Mesodermal cell (in vitro differentiated cells): ENCODE measurements around the gene FOXJ2.

Experiments
- H3K27ac ChIP-seq: 2 replicates; pipeline ENCODE4 v1.7.0; 2013; ENCODE audit warnings: mild to moderate bottlenecking, low read depth, low read length, moderate library complexity; ENCODE audit not compliant: severe bottlenecking
- H3K36me3 ChIP-seq: 2 replicates; pipeline ENCODE4 v1.7.1; 2013; ENCODE audit warnings: mild to moderate bottlenecking, low read length, moderate library complexity; ENCODE audit not compliant: control insufficient read depth, insufficient read depth
- H3K4me1 ChIP-seq: one replicate; pipeline ENCODE4 v1.7.1; 2013; ENCODE audit warnings: mild to moderate bottlenecking, low read length; ENCODE audit not compliant: insufficient read depth, control insufficient read depth, poor library complexity, severe bottlenecking
- H3K4me3 ChIP-seq: 2 replicates; pipeline ENCODE4 v1.7.0; 2013; ENCODE audit warnings: low read length, control low read depth, mild to moderate bottlenecking; ENCODE audit not compliant: insufficient read depth, poor library complexity, severe bottlenecking; ENCODE audit errors: extremely low read depth
- H3K9me3 ChIP-seq: 2 replicates; pipeline ENCODE4 v1.7.1; 2013; ENCODE audit warnings: mild to moderate bottlenecking, low read length, moderate library complexity; ENCODE audit not compliant: control insufficient read depth
- WGBS, 2 experiments: methylation state at CpG; one replicate each; pipeline ENCODE4 v1.1.5; 2013; ENCODE audit warnings: missing lambda C conversion rate in 2 of 2; ENCODE audit not compliant: insufficient coverage in 2 of 2; 5-methylcytosine and 5-hydroxymethylcytosine counted together

Gene FOXJ2

DNA sequence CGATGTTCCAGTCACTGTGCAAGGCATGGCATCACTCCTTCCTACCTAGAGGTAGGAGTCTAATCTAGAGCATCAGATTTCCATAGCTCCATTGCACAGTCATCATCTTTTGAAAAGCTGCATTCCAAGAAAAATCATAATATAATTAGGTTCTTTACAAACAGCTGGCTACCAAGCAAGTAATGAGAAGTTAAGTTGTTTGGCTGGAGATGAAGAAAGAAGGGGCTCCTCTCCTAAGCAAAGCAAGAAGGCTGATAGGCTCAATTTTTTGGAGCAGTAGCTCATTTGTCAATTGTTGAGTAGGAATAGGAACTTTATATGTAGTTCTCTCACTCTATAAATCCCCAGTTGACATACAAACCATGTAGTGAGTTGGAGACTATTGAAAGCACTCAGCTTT, 8.3 kb downstream of the FOXJ2 start:
- no peaks in the 10 kb centered on the region for H3K9me3 ChIP-seq
- H3K4me1 ChIP-seq = peaks cover 34% of the 10 kb centered on the region
- peaks cover 53% of the 10 kb centered on the region for H3K36me3 ChIP-seq
- no peak overlapping the region for H3K4me3 ChIP-seq
- H3K27ac ChIP-seq = no peak overlapping the region
- 100% methylated on average over 1 of the region's 1 CpG for WGBS, 2 experiments

DNA sequence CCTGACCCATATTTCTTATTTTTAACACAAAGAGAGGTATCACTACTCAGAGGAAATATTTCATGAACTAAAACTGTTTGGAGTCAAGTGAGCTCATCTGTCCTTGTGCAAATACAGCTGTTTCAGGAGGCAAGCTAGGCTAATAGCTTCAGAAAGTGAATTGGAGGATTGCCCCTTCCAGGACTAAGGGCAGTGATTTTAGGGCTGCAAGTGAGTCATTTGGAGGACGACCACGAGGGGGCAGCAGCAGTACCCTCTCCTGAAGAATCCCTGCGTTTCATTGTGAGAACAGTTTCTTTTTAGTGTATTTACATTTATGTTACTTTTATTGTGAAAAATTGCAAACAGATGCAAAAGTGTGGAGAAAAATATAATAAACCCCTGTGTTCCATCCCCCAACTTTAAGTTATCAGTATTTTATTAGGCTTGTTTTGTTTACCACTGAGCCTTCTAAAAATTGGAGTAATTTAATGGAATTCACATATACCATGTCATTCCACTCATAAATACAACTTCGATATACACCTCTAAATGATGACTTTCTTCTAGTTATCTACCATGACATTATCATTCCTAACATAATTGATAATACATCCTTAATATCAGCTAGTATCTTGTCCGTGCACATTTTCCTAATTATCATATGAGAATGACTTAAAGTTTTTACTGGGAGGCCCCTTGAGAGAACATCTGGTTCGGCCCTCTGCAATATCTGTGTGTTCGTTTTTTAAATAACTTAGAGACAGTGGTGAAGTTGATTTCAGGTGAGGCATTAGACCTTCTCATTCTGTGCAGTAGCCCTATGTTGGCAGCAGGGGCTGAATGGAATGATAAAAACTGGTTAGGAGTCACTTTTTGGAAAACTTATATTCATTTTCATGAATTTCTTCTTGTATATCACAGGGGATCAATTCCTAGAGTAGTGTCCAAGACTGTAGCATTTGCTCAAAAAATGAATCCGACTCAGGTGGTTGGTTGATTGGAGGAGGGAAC, 13.7 kb downstream of the FOXJ2 start:
- no peaks in the 10 kb centered on the region for H3K4me1 ChIP-seq
- H3K4me3 ChIP-seq = no peak overlapping the region
- H3K27ac ChIP-seq = no peak overlapping the region
- H3K36me3 ChIP-seq = peaks cover 80% of the 10 kb centered on the region
- H3K9me3 ChIP-seq = no peaks in the 10 kb centered on the region
- WGBS, 2 experiments = 40 to 49% methylated on average over 5 to 6 of the region's 8 CpGs

DNA sequence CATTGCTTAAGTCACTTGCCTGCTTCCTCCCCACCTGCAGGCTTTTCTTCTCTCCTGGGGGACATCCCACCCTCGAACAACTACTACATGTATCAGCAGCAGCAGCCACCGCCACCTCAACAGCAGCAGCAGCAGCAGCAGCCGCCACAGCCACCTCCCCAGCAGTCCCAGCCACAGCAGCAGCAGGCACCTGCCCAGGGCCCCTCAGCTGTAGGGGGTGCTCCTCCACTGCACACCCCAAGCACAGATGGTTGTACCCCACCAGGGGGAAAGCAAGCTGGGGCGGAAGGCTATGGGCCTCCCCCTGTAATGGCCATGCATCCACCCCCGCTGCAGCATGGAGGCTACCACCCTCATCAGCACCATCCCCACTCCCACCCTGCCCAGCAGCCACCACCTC, 15.3 kb downstream of the FOXJ2 start:
- WGBS, 2 experiments = 93 to 95% methylated on average over 3 to 4 of the region's 5 CpGs
- H3K36me3 ChIP-seq = peaks cover 78% of the 10 kb centered on the region
- H3K27ac ChIP-seq = no peak overlapping the region
- H3K4me1 ChIP-seq = no peaks in the 10 kb centered on the region
- no peak overlapping the region for H3K4me3 ChIP-seq
- H3K9me3 ChIP-seq = no peaks in the 10 kb centered on the region

DNA sequence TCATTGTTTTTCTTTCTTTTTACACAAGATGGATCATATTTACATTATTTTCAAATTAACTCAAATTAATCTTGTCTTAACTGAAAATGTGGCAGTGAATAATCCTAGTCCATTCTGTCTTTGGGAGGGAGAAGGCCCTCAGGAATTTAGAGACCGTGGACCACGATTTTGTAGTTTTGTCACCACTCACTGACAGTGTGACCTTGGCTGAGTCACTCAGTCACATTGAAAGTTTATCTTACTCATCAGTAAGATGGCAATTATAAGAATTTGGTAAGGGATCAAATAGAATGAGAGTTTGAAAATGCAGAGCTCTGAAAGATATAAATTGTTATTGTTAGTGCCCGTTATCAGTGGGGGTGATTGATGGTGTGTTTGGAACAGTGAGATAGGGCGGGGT, 16.4 kb downstream of the FOXJ2 start:
- WGBS, 2 experiments = 99 to 100% methylated on average over 4 of the region's 4 CpGs

DNA sequence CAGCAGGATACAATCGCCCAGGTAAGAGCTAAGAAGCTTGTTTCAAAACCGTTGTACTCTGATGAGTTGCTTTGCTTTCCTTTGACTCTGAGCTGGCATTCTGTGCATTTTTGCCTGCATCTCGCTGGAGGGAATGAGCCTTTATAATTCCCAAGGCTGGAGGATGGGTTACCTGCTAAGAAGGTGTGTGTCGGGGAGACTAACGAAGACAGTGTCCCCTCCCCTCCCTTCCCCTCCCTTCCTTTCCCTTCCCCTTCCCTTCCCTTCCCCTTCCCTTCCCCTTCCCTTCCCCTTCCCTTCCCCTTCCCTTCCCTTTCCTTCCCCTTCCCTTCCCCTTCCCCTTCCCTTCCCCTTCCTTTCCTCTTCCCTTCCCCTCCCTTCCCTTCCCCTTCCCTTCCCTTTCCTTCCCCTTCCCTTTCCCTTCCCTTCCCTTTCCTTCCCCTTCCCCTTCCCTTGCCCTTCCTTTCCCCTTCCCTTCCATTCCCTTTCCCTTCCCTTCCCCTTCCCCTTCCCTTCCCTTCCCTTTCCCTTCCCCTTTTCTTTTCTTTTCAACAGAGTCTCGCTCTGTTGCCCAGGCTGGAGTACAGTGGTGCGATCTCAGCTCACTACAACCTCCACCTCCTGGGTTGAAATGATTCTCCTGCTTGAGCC, 18.2 kb downstream of the FOXJ2 start:
- H3K36me3 ChIP-seq = peaks cover 78% of the 10 kb centered on the region

More for the DNA sequence above, 16.4 kb downstream of the FOXJ2 start:
- H3K4me3 ChIP-seq = no peak overlapping the region
- H3K36me3 ChIP-seq = peaks cover 79% of the 10 kb centered on the region
- no peaks in the 10 kb centered on the region for H3K9me3 ChIP-seq
- no peak overlapping the region for H3K27ac ChIP-seq
- H3K4me1 ChIP-seq = no peaks in the 10 kb centered on the region

DNA sequence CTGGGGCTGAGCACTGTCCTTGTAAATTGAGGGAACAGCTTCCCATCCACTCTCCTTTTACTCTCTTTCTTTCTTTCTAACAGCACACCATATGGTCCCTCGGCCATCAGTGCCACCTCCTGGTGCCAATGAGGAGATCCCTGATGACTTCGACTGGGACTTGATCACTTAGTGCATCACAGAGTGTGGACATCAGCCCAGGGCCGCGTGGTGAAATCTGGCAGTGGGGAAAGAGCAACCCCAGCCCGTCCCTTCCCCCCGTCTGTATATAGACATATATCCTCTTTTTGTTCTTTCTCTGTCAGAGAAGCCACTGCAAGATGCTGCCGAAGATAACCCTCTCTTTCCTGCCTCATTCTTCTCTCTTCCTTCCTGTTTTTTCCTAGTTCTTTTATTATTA, 20.2 kb downstream of the FOXJ2 start:
- 95 to 98% methylated on average over 5 to 7 of the region's 7 CpGs for WGBS, 2 experiments
- Histone ChIP-seq H3K4me1 (no peaks in the 10 kb centered on the region), H3K27ac (no peak overlapping the region), H3K4me3 (no peak overlapping the region), H3K36me3 (peaks cover 66% of the 10 kb centered on the region), H3K9me3 (no peaks in the 10 kb centered on the region)

More for the DNA sequence above, 18.2 kb downstream of the FOXJ2 start:
- 89 to 98% methylated on average over 4 of the region's 7 CpGs for whole genome bisulfite sequencing, 2 experiments
- H3K9me3 ChIP-seq = no peaks in the 10 kb centered on the region
- no peak overlapping the region for H3K27ac ChIP-seq
- no peak overlapping the region for H3K4me3 ChIP-seq
- no peaks in the 10 kb centered on the region for H3K4me1 ChIP-seq

DNA sequence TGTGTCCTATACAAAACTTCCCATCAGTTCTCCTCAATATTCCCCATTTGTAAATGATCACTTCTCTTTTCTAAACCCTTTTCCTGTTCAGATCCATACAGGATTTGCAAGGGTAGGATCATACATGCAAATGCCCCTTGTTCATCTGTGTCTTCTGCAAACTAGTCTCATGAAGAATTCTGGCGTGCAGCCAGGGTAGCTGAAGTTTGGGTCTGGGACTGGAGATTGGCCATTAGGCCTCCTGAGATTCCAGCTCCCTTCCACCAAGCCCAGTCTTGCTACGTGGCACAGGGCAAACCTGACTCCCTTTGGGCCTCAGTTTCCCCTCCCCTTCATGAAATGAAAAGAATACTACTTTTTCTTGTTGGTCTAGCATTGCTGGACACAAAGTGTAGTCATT, 22.3 kb downstream of the FOXJ2 start:
- Histone ChIP-seq H3K4me3 (no peak overlapping the region), H3K27ac (no peak overlapping the region), H3K36me3 (peaks cover 46% of the 10 kb centered on the region), H3K4me1 (no peaks in the 10 kb centered on the region), H3K9me3 (no peaks in the 10 kb centered on the region)
- 100% methylated on average over 1 of the region's 2 CpGs for WGBS, 2 experiments

DNA sequence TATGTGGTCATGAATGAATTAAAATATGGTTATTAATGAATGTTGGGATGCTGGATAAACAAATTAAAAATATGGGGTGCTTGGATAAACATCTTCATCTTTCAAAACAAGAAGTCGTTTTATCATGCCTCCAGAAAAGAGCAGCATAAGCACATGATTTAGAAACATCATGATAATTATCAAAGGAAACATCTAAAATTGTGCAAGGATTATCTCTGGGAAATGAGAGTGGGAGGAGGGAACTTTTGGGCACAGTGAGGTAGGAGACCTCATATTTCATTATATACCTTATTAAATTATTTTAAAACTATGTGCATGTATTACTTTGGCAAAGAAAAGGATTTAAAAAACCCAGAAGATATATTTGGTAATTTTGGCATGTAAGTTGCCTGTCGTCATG, 24.8 kb downstream of the FOXJ2 start:
- no peaks in the 10 kb centered on the region for H3K9me3 ChIP-seq

DNA sequence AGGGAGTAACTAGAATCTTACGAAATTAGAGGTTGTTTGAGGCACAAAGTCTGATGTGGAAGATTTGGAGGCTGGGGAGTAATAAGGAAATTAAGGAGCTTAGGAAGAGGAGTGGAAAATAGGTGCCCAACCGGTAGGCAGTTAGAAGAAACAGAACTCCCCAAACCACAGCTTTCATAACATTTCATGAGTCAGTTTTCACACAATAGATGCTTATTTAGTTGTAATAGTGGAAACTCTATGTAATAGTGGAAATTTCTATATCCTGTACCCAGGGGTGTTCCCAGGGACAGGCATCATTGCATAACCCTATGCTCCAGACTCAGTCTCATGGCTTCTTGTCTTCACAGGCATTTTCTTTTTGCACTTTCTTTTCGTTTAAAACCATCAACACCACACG, 25.3 kb downstream of the FOXJ2 start:
- H3K36me3 ChIP-seq = peaks cover 22% of the 10 kb centered on the region
- H3K4me1 ChIP-seq = no peaks in the 10 kb centered on the region
- H3K27ac ChIP-seq = no peak overlapping the region
- no peaks in the 10 kb centered on the region for H3K9me3 ChIP-seq
- 100% methylated on average over 1 of the region's 4 CpGs; no CpG with 5 or more reads in 1 of the 2 experiments for WGBS, 2 experiments
- no peak overlapping the region for H3K4me3 ChIP-seq

More for the DNA sequence above, 24.8 kb downstream of the FOXJ2 start:
- H3K36me3 ChIP-seq = peaks cover 26% of the 10 kb centered on the region
- no peaks in the 10 kb centered on the region for H3K4me1 ChIP-seq
- H3K27ac ChIP-seq = no peak overlapping the region
- H3K4me3 ChIP-seq = no peak overlapping the region
- WGBS, 2 experiments = no CpG with 5 or more reads among the region's 2 CpGs

DNA sequence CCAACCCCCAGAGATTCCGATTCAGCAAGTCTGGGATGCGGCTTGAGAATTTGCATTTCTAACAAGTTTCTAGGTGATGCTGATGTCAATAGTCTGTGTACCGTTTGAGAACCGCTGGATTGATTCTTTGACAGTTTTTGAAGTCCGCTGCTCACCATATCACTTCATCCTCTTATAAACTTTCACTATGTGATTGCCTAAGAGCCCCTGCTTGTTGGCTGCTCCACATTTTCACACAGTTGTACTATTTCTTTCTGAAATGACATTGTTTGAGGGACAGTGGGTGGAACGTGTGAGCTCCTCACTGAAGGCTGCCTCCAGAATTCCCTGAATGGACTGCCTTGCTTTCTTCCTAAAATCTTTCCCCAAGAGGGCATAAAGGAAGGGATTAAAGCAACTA, 26.0 kb downstream of the FOXJ2 start:
- Histone ChIP-seq H3K27ac (no peak overlapping the region), H3K4me3 (no peak overlapping the region), H3K9me3 (no peaks in the 10 kb centered on the region), H3K36me3 (peaks cover 16% of the 10 kb centered on the region), H3K4me1 (no peaks in the 10 kb centered on the region)
- WGBS, 2 experiments = 84 to 90% methylated on average over 3 to 4 of the region's 6 CpGs

DNA sequence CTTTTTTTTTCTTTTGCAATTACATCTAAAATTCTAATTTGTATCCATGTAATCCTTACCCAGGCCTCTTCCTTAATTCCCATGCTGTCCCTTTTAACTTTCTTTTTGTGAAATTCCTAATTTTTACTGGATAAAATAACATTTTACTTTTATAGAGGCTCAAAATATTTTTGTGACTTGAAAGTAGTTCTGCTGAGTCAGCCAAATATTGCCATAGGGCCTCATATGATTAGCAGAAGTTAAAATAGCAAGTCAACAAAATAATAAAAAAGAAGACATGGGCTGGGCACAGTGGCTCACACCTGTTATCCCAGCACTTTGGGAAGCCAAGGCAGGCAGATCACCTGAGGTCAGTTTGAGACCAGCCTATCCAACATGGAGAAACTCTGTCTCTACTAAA, 31.6 kb downstream of the FOXJ2 start:
- no peak overlapping the region for H3K27ac ChIP-seq
- H3K4me1 ChIP-seq = peaks cover 11% of the 10 kb centered on the region
- H3K9me3 ChIP-seq = no peaks in the 10 kb centered on the region
- no peak overlapping the region for H3K4me3 ChIP-seq
- H3K36me3 ChIP-seq = no peaks in the 10 kb centered on the region
